OCI-LY1 (cell line): Measurements from ENCODE around the gene POLA1.

Experiments used
- EZH2 ChIP-seq: fragments of 200-600 bp; sonication (generic), shearing (Covaris generic); IDR thresholded peaks from 2 replicates; pipeline ENCODE4 v1.8.0; 2017; ENCODE audit warnings: borderline replicate concordance, mixed run types, mild to moderate bottlenecking, antibody characterized with exemption, low read length, moderate library complexity, mixed read lengths
- TF ChIP-seq, protein P1 (sequence below): fragments of 200-600 bp; sonication (generic), shearing (Covaris generic); IDR thresholded peaks from 2 replicates; pipeline ENCODE4 v1.5.1; 2017; ENCODE audit warnings: mild to moderate bottlenecking, antibody characterized with exemption, low read length, moderate library complexity, mixed read lengths

DNA sequence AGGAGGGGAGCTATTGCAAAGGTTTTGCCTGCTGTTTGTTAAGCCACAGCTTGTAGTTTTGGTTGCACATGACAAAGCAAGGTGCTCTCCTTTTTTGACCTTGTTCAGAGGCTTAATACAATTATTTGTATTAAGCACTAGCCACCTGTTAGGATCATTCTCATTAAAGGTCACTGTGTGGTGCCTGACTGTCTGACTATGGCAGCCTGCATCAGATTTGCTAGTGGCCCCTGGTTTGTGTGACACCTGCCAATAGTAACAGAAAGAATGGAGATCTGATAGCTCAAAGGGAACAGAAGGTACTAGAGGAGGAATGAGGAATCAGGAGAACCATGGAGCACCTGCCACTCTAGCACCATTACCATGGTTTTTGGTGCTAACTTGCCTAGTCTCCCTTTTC is 102.5 kb downstream of the POLA1 start:
- TF ChIP-seq, protein P1, sequence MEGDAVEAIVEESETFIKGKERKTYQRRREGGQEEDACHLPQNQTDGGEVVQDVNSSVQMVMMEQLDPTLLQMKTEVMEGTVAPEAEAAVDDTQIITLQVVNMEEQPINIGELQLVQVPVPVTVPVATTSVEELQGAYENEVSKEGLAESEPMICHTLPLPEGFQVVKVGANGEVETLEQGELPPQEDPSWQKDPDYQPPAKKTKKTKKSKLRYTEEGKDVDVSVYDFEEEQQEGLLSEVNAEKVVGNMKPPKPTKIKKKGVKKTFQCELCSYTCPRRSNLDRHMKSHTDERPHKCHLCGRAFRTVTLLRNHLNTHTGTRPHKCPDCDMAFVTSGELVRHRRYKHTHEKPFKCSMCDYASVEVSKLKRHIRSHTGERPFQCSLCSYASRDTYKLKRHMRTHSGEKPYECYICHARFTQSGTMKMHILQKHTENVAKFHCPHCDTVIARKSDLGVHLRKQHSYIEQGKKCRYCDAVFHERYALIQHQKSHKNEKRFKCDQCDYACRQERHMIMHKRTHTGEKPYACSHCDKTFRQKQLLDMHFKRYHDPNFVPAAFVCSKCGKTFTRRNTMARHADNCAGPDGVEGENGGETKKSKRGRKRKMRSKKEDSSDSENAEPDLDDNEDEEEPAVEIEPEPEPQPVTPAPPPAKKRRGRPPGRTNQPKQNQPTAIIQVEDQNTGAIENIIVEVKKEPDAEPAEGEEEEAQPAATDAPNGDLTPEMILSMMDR: no peak
- no peak for TF ChIP-seq EZH2
